ENCODE data around the gene MAGI1.

GRCh38 chr3:65490114-65490513, 548.6 kb downstream of the MAGI1 start:
- no peak for TF ChIP-seq MAX (IDR thresholded peaks at IDR 0.05; ENCODE audit: low read depth)
- TF ChIP-seq CTCF (IDR thresholded peaks at IDR 0.05) = no peak
- no peak for TF ChIP-seq CHD2 (IDR thresholded peaks at IDR 0.05; ENCODE audit: low read length, partially characterized antibody)
- no peak for TF ChIP-seq RAD21 (IDR thresholded peaks at IDR 0.05; ENCODE audit: low read length)
- no peak for TF ChIP-seq MEF2A (IDR thresholded peaks at IDR 0.05; ENCODE audit: borderline replicate concordance, low read depth)
- no peak for TF ChIP-seq TEAD4 (IDR thresholded peaks at IDR 0.05; ENCODE audit: borderline replicate concordance, insufficient read depth)
- no peak for TF ChIP-seq GATA2 (CRISPR knock-in tag; IDR thresholded peaks at IDR 0.05)
- TF ChIP-seq RCOR1 (IDR thresholded peaks at IDR 0.05; ENCODE audit: low read length) = no peak
- TF ChIP-seq JUND (IDR thresholded peaks at IDR 0.05) = no peak
- no peak for TF ChIP-seq EP300 (IDR thresholded peaks at IDR 0.05; ENCODE audit: borderline replicate concordance in 1 of 2, low read depth in 1 of 2, low read length in 1 of 2)
- TF ChIP-seq USF2 (IDR thresholded peaks at IDR 0.05; ENCODE audit: borderline replicate concordance, low read depth, low read length) = no peak
- TF ChIP-seq YY1 (IDR thresholded peaks at IDR 0.05; ENCODE audit: low read depth) = no peak
- TF ChIP-seq REST (IDR thresholded peaks at IDR 0.05; ENCODE audit: low read depth, low read length) = no peak

All from SK-N-SH (cell line).